SH-SY5Y (cell line): Measurements from ENCODE around the gene PRDM16.

Experiments used
- GATA2 ChIP-seq: IDR thresholded peaks from 2 replicates; pipeline ENCODE4 v1.6.1; 2011; ENCODE audit warnings: mild to moderate bottlenecking, low read depth, low read length
- GATA3 ChIP-seq: IDR thresholded peaks from 2 replicates; pipeline ENCODE4 v1.6.1; 2011; ENCODE audit warnings: low read depth, mild to moderate bottlenecking, low read length, moderate library complexity

- TF ChIP-seq GATA2, result no peak
- TF ChIP-seq GATA3, result no peak
Observed at GRCh38 chr1:3190256-3191041, 121.4 kb downstream of the PRDM16 start.
